ENCODE measurements around the gene CD8B. TPM values are rescaled to one million over a fixed set of nuclear protein-coding genes. Genes with fewer than 3 reads are reported as not detected.
"Not testable (repeated sequence)": the region's sequence is repeated elsewhere in the genome, so short reads cannot be mapped to it uniquely, and the experiment has no call there.

CD8B gene
- total RNA-seq: not detected in 3 replicates
- long read RNA-seq: 0 reads

DNA sequence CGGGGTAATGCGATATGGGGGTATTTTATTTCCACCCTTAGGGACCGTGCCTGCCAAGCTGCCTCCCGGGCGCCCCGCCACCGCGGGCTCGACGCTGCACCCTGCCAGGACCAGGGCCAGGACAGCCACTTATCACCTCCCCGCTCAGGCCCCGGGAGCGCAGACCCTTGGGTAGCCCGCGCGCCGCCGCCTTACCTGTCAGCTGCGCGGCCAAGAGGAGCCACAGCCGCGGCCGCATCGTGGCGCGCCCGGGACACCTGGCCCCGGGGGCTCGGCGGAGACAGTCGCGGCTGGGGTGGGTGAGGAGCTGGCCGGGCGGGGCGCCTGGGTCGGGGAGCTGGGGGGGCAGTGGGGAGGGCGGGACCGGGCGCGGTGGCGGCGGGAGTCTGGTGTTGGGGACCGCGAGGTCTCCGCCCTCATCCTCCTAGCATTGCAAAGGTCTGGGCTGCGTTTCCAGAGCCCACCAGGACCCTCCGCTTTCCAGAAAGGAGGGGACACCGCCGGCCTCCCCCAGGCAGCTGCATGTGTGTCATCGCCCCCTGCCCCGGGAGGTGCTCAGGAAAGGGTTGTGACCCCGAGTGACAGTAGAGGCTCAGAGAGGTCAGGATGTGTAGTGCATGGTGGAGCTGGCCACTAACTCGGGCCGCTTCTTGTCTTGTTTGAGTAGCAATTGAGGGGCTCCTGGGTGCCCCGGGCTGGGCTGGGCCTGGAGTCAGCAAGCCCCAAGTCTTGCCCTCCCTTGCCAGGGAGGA is at the start of gene CD8B:
TSS of gene CD8B (minus strand) at position 259 of the 752 bp plus-strand sequence. CDS start at position 238, 21 bp downstream.
- not testable (repeated sequence) for H3K4me1 Mint-ChIP-seq (ENCODE audit: low read depth); H3K4me3 Mint-ChIP-seq (ENCODE audit: unreplicated experiment); H3K36me3 Mint-ChIP-seq (ENCODE audit: low read depth); H3K27ac Mint-ChIP-seq (ENCODE audit: unreplicated experiment); DNase-seq (ENCODE audit: low spot score); H3K9me3 Mint-ChIP-seq (ENCODE audit: low read depth)
- H3K27me3 Mint-ChIP-seq (ENCODE audit: low read depth): peaks cover 17% of the 10 kb centered on the region

DNA sequence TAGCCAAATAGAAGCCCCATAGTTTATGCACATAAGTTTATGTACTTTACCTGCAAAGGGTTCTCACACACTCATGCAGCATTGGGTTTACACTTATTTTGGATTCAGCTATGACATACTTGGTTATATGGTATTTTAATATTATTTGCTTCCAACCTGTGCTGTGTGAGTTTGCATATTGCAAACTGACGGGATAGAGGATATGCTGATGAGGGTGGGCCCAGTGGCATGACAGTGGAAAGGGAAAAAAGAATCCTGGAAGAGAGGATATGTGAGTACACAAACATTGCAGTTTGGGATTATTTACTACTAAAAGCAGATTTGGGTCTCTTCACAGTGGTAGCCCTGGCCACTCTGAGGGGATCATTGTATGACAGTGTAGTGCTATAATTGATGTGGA is 44.2 kb upstream of the CD8B start:
- H3K27ac Mint-ChIP-seq (ENCODE audit: unreplicated experiment); H3K27me3 Mint-ChIP-seq (ENCODE audit: low read depth); H3K36me3 Mint-ChIP-seq (ENCODE audit: low read depth); H3K9me3 Mint-ChIP-seq (ENCODE audit: low read depth); H3K4me3 Mint-ChIP-seq (ENCODE audit: unreplicated experiment); H3K4me1 Mint-ChIP-seq (ENCODE audit: low read depth); DNase-seq (ENCODE audit: low spot score): not testable (repeated sequence)

DNA sequence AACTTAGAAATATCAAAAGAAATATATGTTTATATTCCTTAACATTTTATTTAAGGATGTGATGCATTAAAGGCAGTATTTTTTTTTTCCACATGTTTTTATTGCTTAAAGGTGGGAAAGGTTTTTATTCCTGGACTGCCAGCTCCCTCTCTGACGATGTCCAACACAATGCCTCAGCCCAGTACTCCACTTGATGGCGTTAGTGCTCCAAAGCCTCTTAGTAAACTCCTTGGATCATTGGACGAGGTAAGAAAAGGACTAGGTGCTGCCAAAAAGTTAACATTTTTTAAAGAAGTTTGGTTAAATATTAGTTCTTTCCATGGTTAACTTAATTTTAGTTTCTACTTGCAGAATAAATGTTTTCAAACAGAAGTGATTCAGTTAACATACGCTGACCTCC is 39.0 kb upstream of the CD8B start:
- H3K36me3 Mint-ChIP-seq (ENCODE audit: low read depth); H3K27me3 Mint-ChIP-seq (ENCODE audit: low read depth); H3K4me3 Mint-ChIP-seq (ENCODE audit: unreplicated experiment); H3K27ac Mint-ChIP-seq (ENCODE audit: unreplicated experiment); DNase-seq (ENCODE audit: low spot score); H3K9me3 Mint-ChIP-seq (ENCODE audit: low read depth); H3K4me1 Mint-ChIP-seq (ENCODE audit: low read depth): not testable (repeated sequence)
- TF ChIP-seq, protein P1, sequence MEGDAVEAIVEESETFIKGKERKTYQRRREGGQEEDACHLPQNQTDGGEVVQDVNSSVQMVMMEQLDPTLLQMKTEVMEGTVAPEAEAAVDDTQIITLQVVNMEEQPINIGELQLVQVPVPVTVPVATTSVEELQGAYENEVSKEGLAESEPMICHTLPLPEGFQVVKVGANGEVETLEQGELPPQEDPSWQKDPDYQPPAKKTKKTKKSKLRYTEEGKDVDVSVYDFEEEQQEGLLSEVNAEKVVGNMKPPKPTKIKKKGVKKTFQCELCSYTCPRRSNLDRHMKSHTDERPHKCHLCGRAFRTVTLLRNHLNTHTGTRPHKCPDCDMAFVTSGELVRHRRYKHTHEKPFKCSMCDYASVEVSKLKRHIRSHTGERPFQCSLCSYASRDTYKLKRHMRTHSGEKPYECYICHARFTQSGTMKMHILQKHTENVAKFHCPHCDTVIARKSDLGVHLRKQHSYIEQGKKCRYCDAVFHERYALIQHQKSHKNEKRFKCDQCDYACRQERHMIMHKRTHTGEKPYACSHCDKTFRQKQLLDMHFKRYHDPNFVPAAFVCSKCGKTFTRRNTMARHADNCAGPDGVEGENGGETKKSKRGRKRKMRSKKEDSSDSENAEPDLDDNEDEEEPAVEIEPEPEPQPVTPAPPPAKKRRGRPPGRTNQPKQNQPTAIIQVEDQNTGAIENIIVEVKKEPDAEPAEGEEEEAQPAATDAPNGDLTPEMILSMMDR (IDR thresholded peaks at IDR 0.05): peak; percentile 55

DNA sequence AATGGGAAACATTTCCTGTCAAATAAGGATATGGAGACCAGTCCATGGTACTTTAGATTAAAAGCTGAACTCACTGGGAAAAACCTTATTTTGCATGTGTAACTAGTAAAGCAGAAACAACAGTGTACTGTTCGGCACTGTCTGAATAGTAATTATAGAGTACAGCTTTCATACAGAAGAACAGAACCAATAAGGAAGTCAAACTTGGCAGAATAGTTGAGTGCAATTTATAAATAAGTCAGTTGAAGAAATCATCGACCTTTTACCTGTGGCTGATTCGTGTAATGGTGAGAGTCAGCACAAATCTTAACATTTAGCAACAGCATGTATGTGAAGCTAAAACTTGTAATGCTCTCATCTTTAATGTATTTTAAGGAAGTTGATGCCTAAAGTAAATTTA is 24.3 kb upstream of the CD8B start:
- not testable (repeated sequence) for H3K9me3 Mint-ChIP-seq (ENCODE audit: low read depth); DNase-seq (ENCODE audit: low spot score); H3K27ac Mint-ChIP-seq (ENCODE audit: unreplicated experiment); H3K4me3 Mint-ChIP-seq (ENCODE audit: unreplicated experiment); H3K36me3 Mint-ChIP-seq (ENCODE audit: low read depth); H3K4me1 Mint-ChIP-seq (ENCODE audit: low read depth)
- H3K27me3 Mint-ChIP-seq (ENCODE audit: low read depth): peaks cover 14% of the 10 kb centered on the region

DNA sequence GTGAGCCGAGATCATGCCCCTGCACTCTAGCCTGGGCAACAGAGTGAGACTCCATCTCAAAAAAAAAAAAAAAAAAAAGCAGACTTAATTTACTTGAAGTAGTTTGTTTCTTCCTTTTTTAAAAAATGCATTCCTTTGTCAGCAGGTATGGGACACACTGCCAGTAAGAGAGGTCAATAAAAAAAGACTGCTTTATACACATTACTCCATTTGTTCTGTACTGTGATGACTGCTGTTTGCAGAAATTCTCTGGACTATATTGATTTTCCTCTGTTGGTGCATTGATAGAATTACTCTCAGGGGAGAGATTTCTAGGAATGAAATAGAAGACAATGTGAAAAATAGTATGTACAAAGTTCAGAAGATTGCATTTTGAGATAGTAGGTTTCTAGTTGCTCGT is 21.2 kb upstream of the CD8B start:
- peaks cover 20% of the 10 kb centered on the region for H3K27me3 Mint-ChIP-seq (ENCODE audit: low read depth)
- H3K4me1 Mint-ChIP-seq (ENCODE audit: low read depth); DNase-seq (ENCODE audit: low spot score); H3K9me3 Mint-ChIP-seq (ENCODE audit: low read depth); H3K36me3 Mint-ChIP-seq (ENCODE audit: low read depth); H3K27ac Mint-ChIP-seq (ENCODE audit: unreplicated experiment); H3K4me3 Mint-ChIP-seq (ENCODE audit: unreplicated experiment): not testable (repeated sequence)

DNA sequence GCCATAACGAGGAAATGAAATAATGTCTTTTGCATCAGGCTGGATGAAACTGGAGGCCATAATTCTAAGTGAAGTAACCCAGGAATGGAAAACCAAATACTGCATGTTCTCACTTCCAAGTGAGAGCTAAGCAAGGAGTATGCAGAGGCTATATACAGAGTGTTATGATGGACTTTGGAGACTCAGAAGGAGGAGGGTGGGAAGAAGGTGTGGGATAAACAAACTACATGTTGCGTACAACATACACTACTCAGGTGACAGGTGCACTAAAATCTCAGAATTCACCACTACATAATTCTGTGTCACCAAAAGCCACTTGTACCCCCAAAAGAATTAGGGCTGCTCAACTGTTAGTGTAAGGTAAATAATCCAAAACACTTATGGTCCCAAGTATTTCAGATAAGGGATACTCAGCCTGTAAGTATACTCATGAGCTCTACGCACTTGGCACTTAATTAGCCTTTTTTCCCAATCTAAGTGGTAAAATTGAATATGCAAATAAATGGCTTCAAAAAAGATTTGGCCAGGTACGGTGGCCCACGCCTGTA is 20.5 kb upstream of the CD8B start:
- H3K27me3 Mint-ChIP-seq (ENCODE audit: low read depth): peaks cover 25% of the 10 kb centered on the region
- H3K27ac Mint-ChIP-seq (ENCODE audit: unreplicated experiment); H3K36me3 Mint-ChIP-seq (ENCODE audit: low read depth); H3K4me1 Mint-ChIP-seq (ENCODE audit: low read depth); H3K4me3 Mint-ChIP-seq (ENCODE audit: unreplicated experiment); DNase-seq (ENCODE audit: low spot score); H3K9me3 Mint-ChIP-seq (ENCODE audit: low read depth): not testable (repeated sequence)

DNA sequence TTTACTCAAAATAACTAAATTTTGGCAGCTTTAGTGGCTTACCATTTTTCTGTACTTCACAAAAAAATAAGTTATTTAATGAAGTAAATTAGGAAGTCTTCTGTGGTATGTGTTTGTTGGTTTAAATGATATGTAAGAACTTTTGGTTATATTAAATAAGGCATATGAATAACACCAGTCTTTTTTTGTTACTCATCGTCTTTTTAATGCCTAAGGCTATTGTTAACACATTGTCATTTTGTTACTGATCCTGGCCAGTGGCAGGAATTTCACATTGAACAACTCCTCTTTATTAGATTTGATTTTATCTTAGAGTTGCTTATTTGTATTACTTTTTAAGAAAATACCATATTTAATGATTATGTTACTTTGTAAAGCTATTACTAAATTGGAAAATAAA is 17.3 kb upstream of the CD8B start:
- not testable (repeated sequence) for DNase-seq (ENCODE audit: low spot score); H3K27ac Mint-ChIP-seq (ENCODE audit: unreplicated experiment); H3K4me3 Mint-ChIP-seq (ENCODE audit: unreplicated experiment); H3K9me3 Mint-ChIP-seq (ENCODE audit: low read depth); H3K4me1 Mint-ChIP-seq (ENCODE audit: low read depth); H3K36me3 Mint-ChIP-seq (ENCODE audit: low read depth)
- peaks cover 40% of the 10 kb centered on the region for H3K27me3 Mint-ChIP-seq (ENCODE audit: low read depth)

DNA sequence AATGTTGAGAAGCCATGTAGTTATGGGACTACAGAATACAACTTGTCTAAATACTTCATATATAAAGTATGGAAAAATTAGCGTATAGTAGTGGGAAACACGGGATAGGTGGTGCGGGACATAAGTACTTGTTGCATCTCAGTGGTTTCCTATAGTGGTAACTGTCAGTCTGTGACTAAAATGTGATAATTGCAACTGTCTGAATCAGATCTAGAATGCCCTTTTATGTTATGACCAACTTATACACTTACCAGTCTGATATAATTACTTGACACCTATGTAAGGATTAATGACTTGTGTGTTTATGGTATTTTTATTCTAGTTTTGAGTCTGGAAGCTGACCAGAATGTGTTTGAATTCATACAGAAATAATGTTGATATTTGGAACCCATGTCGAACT is 9.3 kb upstream of the CD8B start:
- peaks cover 11% of the 10 kb centered on the region for H3K27me3 Mint-ChIP-seq (ENCODE audit: low read depth)

DNA sequence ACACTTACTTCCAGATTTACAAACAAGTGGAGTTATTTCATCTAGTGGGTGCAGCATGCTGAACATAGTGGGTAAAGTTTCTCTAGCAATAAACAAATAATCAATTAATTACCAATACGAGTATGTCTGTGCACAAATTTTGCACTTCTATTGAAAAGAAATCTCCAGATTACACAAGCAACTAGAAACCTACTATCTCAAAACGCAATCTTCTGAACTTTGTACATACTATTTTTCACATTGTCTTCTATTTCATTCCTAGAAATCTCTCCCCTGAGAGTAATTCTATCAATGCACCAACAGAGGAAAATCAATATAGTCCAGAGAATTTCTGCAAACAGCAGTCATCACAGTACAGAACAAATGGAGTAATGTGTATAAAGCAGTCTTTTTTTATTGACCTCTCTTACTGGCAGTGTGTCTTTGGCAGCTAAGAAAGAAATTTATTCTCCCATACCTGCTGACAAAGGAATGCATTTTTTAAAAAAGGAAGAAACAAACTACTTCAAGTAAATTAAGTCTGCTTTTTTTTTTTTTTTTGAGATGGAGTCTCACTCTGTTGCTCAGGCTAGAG is 7.3 kb upstream of the CD8B start:
- not testable (repeated sequence) for H3K4me1 Mint-ChIP-seq (ENCODE audit: low read depth); DNase-seq (ENCODE audit: low spot score); H3K9me3 Mint-ChIP-seq (ENCODE audit: low read depth); H3K27me3 Mint-ChIP-seq (ENCODE audit: low read depth); H3K4me3 Mint-ChIP-seq (ENCODE audit: unreplicated experiment); H3K36me3 Mint-ChIP-seq (ENCODE audit: low read depth); H3K27ac Mint-ChIP-seq (ENCODE audit: unreplicated experiment)

More for the DNA sequence above, 9.3 kb upstream of the CD8B start:
- H3K27ac Mint-ChIP-seq (ENCODE audit: unreplicated experiment); H3K4me1 Mint-ChIP-seq (ENCODE audit: low read depth); H3K4me3 Mint-ChIP-seq (ENCODE audit: unreplicated experiment); H3K9me3 Mint-ChIP-seq (ENCODE audit: low read depth); DNase-seq (ENCODE audit: low spot score); H3K36me3 Mint-ChIP-seq (ENCODE audit: low read depth): not testable (repeated sequence)

DNA sequence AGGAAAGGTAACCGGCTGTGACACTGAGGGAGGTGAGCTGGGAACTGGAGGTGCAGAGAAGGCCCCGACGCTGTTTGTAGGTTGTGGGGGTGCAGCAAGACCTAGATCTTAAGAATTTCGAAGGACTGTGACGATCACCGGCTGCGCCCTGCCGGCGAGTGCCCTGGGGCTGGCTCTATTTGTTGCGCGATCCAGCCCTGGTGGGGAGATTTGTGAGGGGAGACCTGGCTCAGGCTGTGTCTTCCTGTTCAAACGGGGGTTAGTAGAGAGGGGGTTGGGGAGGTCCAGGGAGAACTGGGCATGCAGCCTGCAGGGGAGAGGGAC is 656 bp upstream of the CD8B start:
- H3K36me3 Mint-ChIP-seq (ENCODE audit: low read depth); H3K9me3 Mint-ChIP-seq (ENCODE audit: low read depth); H3K27ac Mint-ChIP-seq (ENCODE audit: unreplicated experiment); H3K4me3 Mint-ChIP-seq (ENCODE audit: unreplicated experiment); H3K4me1 Mint-ChIP-seq (ENCODE audit: low read depth); DNase-seq (ENCODE audit: low spot score): not testable (repeated sequence)
- H3K27me3 Mint-ChIP-seq (ENCODE audit: low read depth): peaks cover 17% of the 10 kb centered on the region

DNA sequence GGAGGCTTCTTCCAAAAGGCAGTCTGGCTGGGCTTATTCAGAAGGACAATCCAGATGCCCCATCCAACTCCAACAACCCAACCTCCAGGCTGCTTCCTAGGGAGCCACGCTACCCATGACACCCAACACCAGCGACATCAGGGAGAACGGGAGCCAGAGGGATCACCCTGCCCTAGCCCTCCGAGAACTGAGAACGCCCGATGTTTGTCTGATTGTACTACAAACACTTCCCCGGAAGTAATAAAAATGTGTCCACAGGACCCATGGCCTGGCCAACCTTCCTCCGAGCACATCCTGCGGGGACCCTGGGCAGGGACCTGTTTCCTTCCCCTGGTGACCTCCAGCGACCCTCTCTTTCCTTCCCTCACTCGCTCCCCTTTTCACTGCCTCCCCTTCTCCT is 511 bp downstream of the CD8B start:
- DNase-seq (ENCODE audit: low spot score); H3K4me1 Mint-ChIP-seq (ENCODE audit: low read depth); H3K27ac Mint-ChIP-seq (ENCODE audit: unreplicated experiment); H3K36me3 Mint-ChIP-seq (ENCODE audit: low read depth); H3K4me3 Mint-ChIP-seq (ENCODE audit: unreplicated experiment); H3K9me3 Mint-ChIP-seq (ENCODE audit: low read depth): not testable (repeated sequence)
- peaks cover 17% of the 10 kb centered on the region for H3K27me3 Mint-ChIP-seq (ENCODE audit: low read depth)

DNA sequence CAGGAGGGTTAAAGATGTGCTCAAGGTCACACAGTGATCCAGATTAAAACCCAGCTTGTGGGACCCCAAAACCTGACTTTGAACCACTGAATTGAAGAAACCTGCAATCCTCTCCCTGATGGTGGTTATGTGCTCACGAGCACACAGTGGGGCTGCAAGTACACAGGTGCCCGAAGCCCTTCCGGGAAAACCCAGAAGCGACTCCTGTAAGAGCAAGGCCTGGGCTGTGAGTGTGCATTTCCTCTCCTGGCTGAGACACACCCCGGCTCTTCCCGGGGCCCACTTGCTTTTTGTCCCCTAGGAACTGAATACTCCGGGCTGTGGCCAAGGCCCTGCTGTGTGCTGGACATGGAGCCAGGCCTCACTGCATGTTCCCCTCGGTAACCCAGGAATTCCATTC is 1.1 kb downstream of the CD8B start:
- DNase-seq (ENCODE audit: low spot score); H3K4me3 Mint-ChIP-seq (ENCODE audit: unreplicated experiment); H3K4me1 Mint-ChIP-seq (ENCODE audit: low read depth); H3K27ac Mint-ChIP-seq (ENCODE audit: unreplicated experiment); H3K9me3 Mint-ChIP-seq (ENCODE audit: low read depth); H3K36me3 Mint-ChIP-seq (ENCODE audit: low read depth): not testable (repeated sequence)
- H3K27me3 Mint-ChIP-seq (ENCODE audit: low read depth): peaks cover 17% of the 10 kb centered on the region
